Kidney epithelial cell (primary cell): ENCODE data around the gene MGST1. TPM values are rescaled to one million over a fixed set of nuclear protein-coding genes. Genes with fewer than 3 reads are reported as not detected.

Experiments
- DNase-seq: peaks from one replicate; pipeline ENCODE4 v3.0.0-alpha.2; 2010; ENCODE audit warnings: low read depth
- H3K27me3 ChIP-seq: 2 replicates; pipeline ENCODE4 v1.6.0; 2011; ENCODE audit warnings: low read length; ENCODE audit not compliant: control insufficient read depth, insufficient read depth
- H3K36me3 ChIP-seq: 2 replicates; pipeline ENCODE4 v1.5.1; 2011; ENCODE audit warnings: low read length; ENCODE audit not compliant: control insufficient read depth, insufficient read depth
- H3K4me3 ChIP-seq: 2 replicates; pipeline ENCODE4 v1.5.1; 2011; ENCODE audit warnings: low read depth, mild to moderate bottlenecking, control low read depth, low read length
- CTCF ChIP-seq: IDR thresholded peaks from 2 replicates; pipeline ENCODE4 v1.5.1; 2011; ENCODE audit warnings: mild to moderate bottlenecking, moderate library complexity, low read length, control low read depth, inconsistent platforms; ENCODE audit not compliant: insufficient read depth, poor library complexity, severe bottlenecking
- total RNA-seq: library from RNA; depleted of rRNA; stranded (reverse); fragments of >200 nt; gene quantifications from 2 replicates; pipeline ENCODE4 v1.2.3, GENCODE V29; 2015

MGST1 gene
- total RNA-seq, 1 donor from 2014 or later, result 12.8 TPM

- no peak for TF ChIP-seq CTCF
- Histone ChIP-seq H3K27me3 (no peaks in the 10 kb centered on the region), H3K36me3 (no peaks in the 10 kb centered on the region), H3K4me3 (no peak overlapping the region)
- DNase-seq, result no peak
Observed at GRCh38 chr12:16352481-16352880, 5.0 kb downstream of the MGST1 start.

- Histone ChIP-seq H3K36me3 (no peaks in the 10 kb centered on the region), H3K4me3 (no peak overlapping the region), H3K27me3 (no peaks in the 10 kb centered on the region)
- DNase-seq, result no peak
- no peak for TF ChIP-seq CTCF
Observed at GRCh38 chr12:16358878-16359277, 11.4 kb downstream of the MGST1 start.

GRCh38 chr12:16359512-16360491 is 12.4 kb downstream of the MGST1 start:
- H3K4me3 ChIP-seq, result no peak overlapping the region
- no peaks in the 10 kb centered on the region for H3K27me3 ChIP-seq
- DNase-seq, result no peak
- TF ChIP-seq CTCF, result peak; percentile 74
- H3K36me3 ChIP-seq, result no peaks in the 10 kb centered on the region

GRCh38 chr12:16361142-16361783 is 13.8 kb downstream of the MGST1 start:
- no peaks in the 10 kb centered on the region for H3K36me3 ChIP-seq
- no peaks in the 10 kb centered on the region for H3K27me3 ChIP-seq
- DNase-seq, result no peak
- H3K4me3 ChIP-seq, result no peak overlapping the region
- TF ChIP-seq CTCF, result no peak

GRCh38 chr12:16362550-16362949 is 15.1 kb downstream of the MGST1 start:
- Histone ChIP-seq H3K36me3 (no peaks in the 10 kb centered on the region), H3K27me3 (no peaks in the 10 kb centered on the region), H3K4me3 (no peak overlapping the region)
- DNase-seq, result no peak
- TF ChIP-seq CTCF, result no peak
